ENCODE data around the gene KCNQ1. TPM values are rescaled to one million over a fixed set of nuclear protein-coding genes. Genes with fewer than 3 reads are reported as not detected.

Gene KCNQ1
- total and polyA plus RNA-seq, 2 of the 13 experiments (the other 11 are each of a cell fraction or from before 2014, with no cell fraction given), result 0.02 to 0.08 TPM

GRCh38 chr11:2731130-2732125 is 286.6 kb downstream of the KCNQ1 start (continued):
- TF ChIP-seq ZNF318 (CRISPR knock-in tag; IDR thresholded peaks at IDR 0.05) (no peak; the same call in 1 of the 2 replicates), RAD21 (CRISPR knock-in tag; IDR thresholded peaks at IDR 0.05) (peak; percentile 32; the same call in 1 of the 2 replicates), MAF1 (CRISPR knock-in tag; IDR thresholded peaks at IDR 0.05; ENCODE audit: borderline replicate concordance) (no peak), CENPX (CRISPR knock-in tag; IDR thresholded peaks at IDR 0.05) (no peak), ZMYM2 (CRISPR knock-in tag; IDR thresholded peaks at IDR 0.05) (no peak), ZNF879 (CRISPR knock-in tag; IDR thresholded peaks at IDR 0.05) (peak; percentile 80; the same call in 1 of the 2 replicates), ZNF446 (CRISPR knock-in tag; IDR thresholded peaks at IDR 0.05) (peak; percentile 46; the same call in 1 of the 2 replicates), ZNF646 (CRISPR knock-in tag; IDR thresholded peaks at IDR 0.05) (no peak), ZNF563 (CRISPR knock-in tag; IDR thresholded peaks at IDR 0.05) (peak; percentile 20; the same call in 1 of the 2 replicates), ZNF816 (CRISPR knock-in tag; IDR thresholded peaks at IDR 0.05; ENCODE audit: borderline replicate concordance) (no peak), E2F5 (CRISPR knock-in tag; conservative IDR thresholded peaks at IDR 0.05) (no peak), ZNF570 (CRISPR knock-in tag; IDR thresholded peaks at IDR 0.05; ENCODE audit: borderline replicate concordance) (0 out of 2 replicates have a peak, but pooled peaks have one; percentile 33)

All from HepG2 (cell line).